Endothelial cell of umbilical vein (primary cell): ENCODE results near the gene NRXN3. TPM values are rescaled to one million over a fixed set of nuclear protein-coding genes. Genes with fewer than 3 reads are reported as not detected.

Experiments used
- BruUV-seq: library from RNA; stranded (reverse); fragments of 400-500 nt; replicated peaks from 2 replicates; lab custom pipeline; 2021; lab: Mats Ljungman, UMichigan
- CTCF ChIA-PET: fragments of 300-600, 350-600 bp; sonication (Branson Sonifier 250); formaldehyde crosslinking; loops from one replicate; lab custom pipeline; 2021; ENCODE audit warnings: antibody characterized with exemption, inconsistent platforms; lab: Charles Lee
- POLR2A ChIA-PET: fragments of 300-600, 350-600 bp; sonication (Branson Sonifier 250); formaldehyde crosslinking; loops from one replicate; lab custom pipeline; 2021; ENCODE audit warnings: antibody characterized with exemption, inconsistent platforms; lab: Charles Lee
- DNase-seq: peaks from one replicate; pipeline ENCODE4 v3.0.0-alpha.2; 2011; ENCODE audit warnings: low read depth, low spot score
- FAIRE-seq: peaks from 2 replicates; lab custom pipeline; 2011; peaks lifted over from hg19 to GRCh38; lab: Jason Lieb, UNC
- H2AFZ ChIP-seq: 2 replicates; pipeline ENCODE4 v1.6.0; 2012; ENCODE audit warnings: low read depth, low read length, control low read depth, inconsistent platforms
- H3K27ac ChIP-seq: 2 replicates; pipeline ENCODE4 v1.5.1; 2011; ENCODE audit warnings: low read depth, mild to moderate bottlenecking, control low read depth, low read length, moderate library complexity; ENCODE audit not compliant: insufficient read depth
- H3K27me3 ChIP-seq, 2 experiments: 2 replicates each; pipeline versions ENCODE4 v1.6.0 to v1.6.1; 2011; ENCODE audit warnings: low read length in 2 of 2, mixed read lengths in 1 of 2; ENCODE audit not compliant: control insufficient read depth in 2 of 2, insufficient read depth in 2 of 2
- H3K36me3 ChIP-seq, 2 experiments: 2 replicates in 1 of 2; 3 replicates in 1 of 2; pipeline ENCODE4 v1.5.1; 2011; ENCODE audit warnings: low read length in 2 of 2, mild to moderate bottlenecking in 1 of 2, moderate library complexity in 1 of 2; ENCODE audit not compliant: control insufficient read depth in 2 of 2, insufficient read depth in 2 of 2; ENCODE audit errors: extremely low read depth in 1 of 2
- H3K4me1 ChIP-seq: 3 replicates; pipeline ENCODE4 v1.5.1; 2011; ENCODE audit warnings: mild to moderate bottlenecking, low read length; ENCODE audit not compliant: control insufficient read depth, insufficient read depth; ENCODE audit errors: extremely low read depth
- H3K4me2 ChIP-seq: 2 replicates; pipeline ENCODE4 v1.6.1; 2011; ENCODE audit warnings: low read length, control low read depth, mixed read lengths; ENCODE audit not compliant: insufficient read depth
- H3K4me3 ChIP-seq, 3 experiments: fragments of 200-600 bp in 1 of 3; sonication (generic), shearing (Covaris generic) in 1 of 3; replicated peaks in 1 of 3; 2 replicates each; pipeline ENCODE4 v1.5.1; 2011 to 2016; ENCODE audit warnings: control low read depth in 3 of 3, low read length in 3 of 3, mild to moderate bottlenecking in 2 of 3, inconsistent platforms in 1 of 3, low read depth in 1 of 3, moderate library complexity in 1 of 3; ENCODE audit not compliant: insufficient read depth in 1 of 3
- H3K79me2 ChIP-seq: 2 replicates; pipeline ENCODE4 v1.6.0; 2012; ENCODE audit warnings: low read length, inconsistent platforms; ENCODE audit not compliant: control insufficient read depth, insufficient read depth
- H3K9ac ChIP-seq: replicated peaks from 2 replicates; pipeline ENCODE3; 2011; ENCODE audit warnings: low read length, control low read depth; ENCODE audit not compliant: insufficient read depth; ENCODE audit errors: extremely low read depth
- H3K9me1 ChIP-seq: replicated peaks from 3 replicates; pipeline ENCODE4 v1.6.0; 2011; ENCODE audit warnings: mild to moderate bottlenecking, low read length; ENCODE audit not compliant: control insufficient read depth, insufficient read depth; ENCODE audit errors: extremely low read depth
- H3K9me3 ChIP-seq: replicated peaks from 2 replicates; pipeline ENCODE4 v1.5.1; 2012; ENCODE audit warnings: low read length, inconsistent platforms; ENCODE audit not compliant: control insufficient read depth, insufficient read depth
- H4K20me1 ChIP-seq: replicated peaks from 2 replicates; pipeline ENCODE3; 2011; ENCODE audit warnings: mild to moderate bottlenecking, low read length; ENCODE audit not compliant: control insufficient read depth, insufficient read depth; ENCODE audit errors: extremely low read depth
- CTCF ChIP-seq, 2 donors: IDR thresholded peaks; 1 replicate in 1 of 2; 2 replicates in 1 of 2; pipeline ENCODE4 v1.5.1; 2011; ENCODE audit warnings: low read length in 2 of 2, mild to moderate bottlenecking in 2 of 2, moderate library complexity in 2 of 2, control low read depth in 1 of 2, inconsistent platforms in 1 of 2, low read depth in 1 of 2; ENCODE audit not compliant: insufficient read depth in 1 of 2; ENCODE audit errors: extremely low read depth in 1 of 2
- EZH2 ChIP-seq: IDR thresholded peaks from 2 replicates; pipeline ENCODE4 v1.6.1; 2012; ENCODE audit warnings: borderline replicate concordance, low read depth, mild to moderate bottlenecking, moderate library complexity, low read length, inconsistent platforms; ENCODE audit not compliant: severe bottlenecking
- FOS ChIP-seq: IDR thresholded peaks from 2 replicates; pipeline ENCODE4 v1.6.1; 2011; ENCODE audit warnings: mild to moderate bottlenecking, low read length, moderate library complexity, borderline replicate concordance; ENCODE audit not compliant: insufficient read depth
- GATA2 ChIP-seq: IDR thresholded peaks from 2 replicates; pipeline ENCODE4 v1.7.0; 2011; ENCODE audit warnings: low read depth, mild to moderate bottlenecking, moderate library complexity, mixed read lengths, low read length; ENCODE audit not compliant: insufficient read length, insufficient read depth
- JUN ChIP-seq: IDR thresholded peaks from 2 replicates; pipeline ENCODE4 v1.6.1; 2011; ENCODE audit warnings: borderline replicate concordance, low read depth; ENCODE audit not compliant: insufficient read length, insufficient read depth
- MYC ChIP-seq: IDR thresholded peaks from one replicate; pipeline ENCODE4 v1.6.1; 2011; ENCODE audit warnings: mild to moderate bottlenecking, low read depth, low read length
- POLR2A ChIP-seq: IDR thresholded peaks from 2 replicates; pipeline ENCODE4 v1.6.1; 2012; ENCODE audit warnings: low read depth, mild to moderate bottlenecking, control low read depth, low read length
- POLR2AphosphoS5 ChIP-seq: IDR thresholded peaks from 2 replicates; pipeline ENCODE4 v1.6.1; 2012; ENCODE audit warnings: low read depth, mild to moderate bottlenecking, control low read depth, low read length, moderate library complexity; ENCODE audit not compliant: insufficient read depth
- dilution Hi-C: fragments of 300-500 bp; cut with MboI; formaldehyde crosslinking; loops from one replicate; pipeline ENCODE4 v1.15.0; 2019; ENCODE audit warnings: low sequenced_read_pairs; ENCODE audit not compliant: extremely low pct_ligation_motif_present
- intact Hi-C: fragments of 100-400 bp; cut with micrococcal nuclease; formaldehyde crosslinking; loops from one replicate; pipeline ENCODE4 v1.10.0; 2022
- polyA plus RNA-seq, 4 experiments: library from polyadenylated mRNA; depleted of rRNA in 3 of 4; stranded (reverse) in 3 of 4; unstranded in 1 of 4; fragments of >200 nt; gene quantifications; 2 replicates each; pipeline versions ENCODE4 v1.2.1 to v1.2.3, GENCODE V29; 2011 to 2012; ENCODE audit warnings: missing spikeins in 1 of 4
- total RNA-seq: library from RNA; stranded (reverse); gene quantifications from 2 replicates; pipeline ENCODE4 v1.2.3, GENCODE V29; 2021
- TF ChIP-seq, protein P1 (sequence below): IDR thresholded peaks from 2 replicates; pipeline ENCODE4 v1.6.1; 2011; ENCODE audit not compliant: insufficient read depth, insufficient read length

The NRXN3 gene
- total and polyA plus RNA-seq, 2 donors (not counting 3 experiments of a cell fraction or from before 2014, with no cell fraction given): 0.72 to 4.2 TPM

- H3K27me3 ChIP-seq: no peaks in the 10 kb centered on the region
- no TSS peak for BruUV-seq
- DNase-seq: no peak
- H3K9ac ChIP-seq: no peak overlapping the region
- no peak for TF ChIP-seq POLR2AphosphoS5
- no peak for TF ChIP-seq EZH2
- no peak for TF ChIP-seq MYC
- no peak for TF ChIP-seq FOS
- no peak for TF ChIP-seq JUN
- TF ChIP-seq GATA2: no peak
- no peak for TF ChIP-seq POLR2A
- TF ChIP-seq CTCF (IDR thresholded peaks at IDR 0.05; ENCODE audit: extremely low read depth in 1 of 2, insufficient read depth in 1 of 2, low read depth in 1 of 2, low read length in 2 of 2): no peak
- TF ChIP-seq, protein P1, sequence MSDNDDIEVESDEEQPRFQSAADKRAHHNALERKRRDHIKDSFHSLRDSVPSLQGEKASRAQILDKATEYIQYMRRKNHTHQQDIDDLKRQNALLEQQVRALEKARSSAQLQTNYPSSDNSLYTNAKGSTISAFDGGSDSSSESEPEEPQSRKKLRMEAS: no peak
- no peaks in the 10 kb centered on the region for H3K36me3 ChIP-seq
- no peaks in the 10 kb centered on the region for H3K4me1 ChIP-seq
- no peaks in the 10 kb centered on the region for H3K9me1 ChIP-seq
- no peak for FAIRE-seq
- dilution Hi-C loops (no loop called here), intact Hi-C loops (no loop called here)
- no peaks in the 10 kb centered on the region for H3K9me3 ChIP-seq
- no peaks in the 10 kb centered on the region for H3K79me2 ChIP-seq
- H2AFZ ChIP-seq: no peak overlapping the region
- H3K4me3 ChIP-seq: no peak overlapping the region
- H3K27ac ChIP-seq: no peak overlapping the region
- no peak overlapping the region for H3K4me2 ChIP-seq
- H4K20me1 ChIP-seq: no peaks in the 10 kb centered on the region
- ChIA-PET CTCF (interaction anchor here (1.2 to 1.4 kb wide), 2 partner anchors 9 to 22 kb away, joined by 4 read pairs; no protein-coding TSS in a partner anchor), POLR2A (no interaction called here)
These were observed 418.7 kb downstream of the NRXN3 start for GRCh38 chr14:78588906-78589305.
